ENCODE measurements around the gene FBXW9. TPM values are rescaled to one million over a fixed set of nuclear protein-coding genes. Genes with fewer than 3 reads are reported as not detected.

The FBXW9 gene
- total RNA-seq, 1 experiment from 2014 or later = 15.4 TPM

- ChIA-PET POLR2A (ENCODE audit: low non-redundant PET) (no interaction called here), CTCF (no interaction called here)
- no peaks in the 10 kb centered on the region for H3K27me3 ChIP-seq (replicated peaks; ENCODE audit: insufficient read depth, low read depth, low read length, poor library complexity)
- no peaks in the 10 kb centered on the region for H3K36me3 ChIP-seq (ENCODE audit: insufficient read depth, low read length, poor library complexity, severe bottlenecking)
- H3K27ac ChIP-seq (ENCODE audit: low read depth, low read length, poor library complexity, severe bottlenecking) = no peak overlapping the region
- no peak for TF ChIP-seq CTCF (conservative IDR thresholded peaks at IDR 0.05; ENCODE audit: low read depth, low read length)
- no peak for TF ChIP-seq EZH2 (IDR thresholded peaks at IDR 0.05; ENCODE audit: borderline replicate concordance, low read depth, low read length, poor library complexity, severe bottlenecking)
- peaks cover 11% of the 10 kb centered on the region for H3K4me1 ChIP-seq (ENCODE audit: insufficient read depth, low read length, poor library complexity, severe bottlenecking)
- BruUV-seq (replicated peaks) = no TSS peak
- no peaks in the 10 kb centered on the region for H3K9me3 ChIP-seq (ENCODE audit: low read depth, low read length, poor library complexity, severe bottlenecking)
- DNase-seq (ENCODE audit: low spot score) = no peak
- intact Hi-C loops (cut with micrococcal nuclease; ENCODE audit: unreplicated experiment) = no loop called here
- no peak overlapping the region for H3K4me3 ChIP-seq (ENCODE audit: low read depth, low read length, poor library complexity, severe bottlenecking)
Observed at GRCh38 chr19:12692960-12693359, 3.5 kb downstream of the FBXW9 start.

DNA sequence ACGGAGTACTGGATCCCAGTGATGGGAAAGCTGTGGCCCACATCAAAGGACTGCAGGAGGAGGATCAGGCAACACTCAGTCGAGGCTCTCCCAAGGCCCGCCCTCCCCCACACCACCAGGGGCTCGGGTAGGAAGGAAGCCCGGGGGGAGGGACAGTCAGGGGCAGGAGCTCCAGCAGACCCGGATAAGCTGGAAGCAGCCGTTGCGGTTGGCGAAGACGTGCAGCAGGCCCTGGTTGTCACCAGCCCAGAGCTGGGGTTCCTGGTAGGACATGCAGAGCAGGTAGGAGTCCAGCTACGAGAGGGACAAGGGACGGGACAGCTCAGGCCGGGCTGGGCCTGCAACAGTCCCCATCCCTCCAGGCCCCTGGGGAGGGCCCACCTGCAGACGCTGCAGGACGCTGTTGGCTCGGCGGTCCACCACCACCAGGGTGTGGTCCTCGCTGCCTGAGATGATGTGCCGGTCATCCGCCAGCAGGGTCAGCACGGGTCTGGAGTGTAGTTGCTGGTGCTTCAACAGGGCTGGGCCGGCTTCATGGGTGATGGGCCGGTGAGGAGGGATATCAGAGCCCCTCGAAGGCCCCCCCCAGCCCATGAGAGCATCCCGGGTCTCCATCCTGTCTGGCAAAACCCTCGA is 6.7 kb downstream of the FBXW9 start:
- no peak overlapping the region for H3K4me3 ChIP-seq (ENCODE audit: low read depth, low read length, poor library complexity, severe bottlenecking)
- ChIA-PET CTCF (no interaction called here), POLR2A (ENCODE audit: low non-redundant PET) (no interaction called here)
- H3K9me3 ChIP-seq (ENCODE audit: low read depth, low read length, poor library complexity, severe bottlenecking) = no peaks in the 10 kb centered on the region
- no peaks in the 10 kb centered on the region for H3K36me3 ChIP-seq (ENCODE audit: insufficient read depth, low read length, poor library complexity, severe bottlenecking)
- DNase-seq (ENCODE audit: low spot score) = no peak
- no peak overlapping the region for H3K27ac ChIP-seq (ENCODE audit: low read depth, low read length, poor library complexity, severe bottlenecking)
- no peaks in the 10 kb centered on the region for H3K27me3 ChIP-seq (replicated peaks; ENCODE audit: insufficient read depth, low read depth, low read length, poor library complexity)
- no TSS peak for BruUV-seq (replicated peaks)
- H3K4me1 ChIP-seq (ENCODE audit: insufficient read depth, low read length, poor library complexity, severe bottlenecking) = no peaks in the 10 kb centered on the region
- TF ChIP-seq CTCF (conservative IDR thresholded peaks at IDR 0.05; ENCODE audit: low read depth, low read length) (no peak), EZH2 (IDR thresholded peaks at IDR 0.05; ENCODE audit: borderline replicate concordance, low read depth, low read length, poor library complexity, severe bottlenecking) (no peak)
- intact Hi-C loops (cut with micrococcal nuclease; ENCODE audit: unreplicated experiment) = no loop called here

GRCh38 chr19:12689012-12689411 is 7.4 kb downstream of the FBXW9 start:
- no peak overlapping the region for H3K27ac ChIP-seq (ENCODE audit: low read depth, low read length, poor library complexity, severe bottlenecking)
- H3K4me3 ChIP-seq (ENCODE audit: low read depth, low read length, poor library complexity, severe bottlenecking) = no peak overlapping the region
- TF ChIP-seq CTCF (conservative IDR thresholded peaks at IDR 0.05; ENCODE audit: low read depth, low read length) (no peak), EZH2 (IDR thresholded peaks at IDR 0.05; ENCODE audit: borderline replicate concordance, low read depth, low read length, poor library complexity, severe bottlenecking) (no peak)
- DNase-seq (ENCODE audit: low spot score) = no peak
- intact Hi-C loops (cut with micrococcal nuclease; ENCODE audit: unreplicated experiment) = no loop called here
- no TSS peak for BruUV-seq (replicated peaks)
- H3K27me3 ChIP-seq (replicated peaks; ENCODE audit: insufficient read depth, low read depth, low read length, poor library complexity) = no peaks in the 10 kb centered on the region
- ChIA-PET POLR2A (ENCODE audit: low non-redundant PET) (no interaction called here), CTCF (no interaction called here)
- no peaks in the 10 kb centered on the region for H3K4me1 ChIP-seq (ENCODE audit: insufficient read depth, low read length, poor library complexity, severe bottlenecking)
- H3K9me3 ChIP-seq (ENCODE audit: low read depth, low read length, poor library complexity, severe bottlenecking) = no peaks in the 10 kb centered on the region
- no peaks in the 10 kb centered on the region for H3K36me3 ChIP-seq (ENCODE audit: insufficient read depth, low read length, poor library complexity, severe bottlenecking)
